H1 (cell line): ENCODE results near the gene ENPP7.

ENCODE experiments used
- BCL11A ChIP-seq, 2 experiments: IDR thresholded peaks; one replicate each; pipeline ENCODE4 v1.6.1; 2011; ENCODE audit warnings: low read depth in 2 of 2, low read length in 2 of 2, mild to moderate bottlenecking in 2 of 2
- BRCA1 ChIP-seq: IDR thresholded peaks from 2 replicates; pipeline ENCODE4 v1.6.1; 2012; ENCODE audit warnings: low read depth, low read length, improper control_type of control experiment
- CEBPB ChIP-seq: IDR thresholded peaks from 2 replicates; pipeline ENCODE4 v1.6.1; 2012; ENCODE audit warnings: low read depth, low read length
- JUN ChIP-seq: IDR thresholded peaks from 2 replicates; pipeline ENCODE4 v1.6.1; 2011; ENCODE audit warnings: low read depth, mild to moderate bottlenecking, improper control_type of control experiment, low read length
- TF ChIP-seq, protein P1 (sequence below), 3 experiments: IDR thresholded peaks; 1 replicate in 2 of 3; 2 replicates in 1 of 3; pipeline versions ENCODE4 v1.5.1 to v1.6.1; 2011; ENCODE audit warnings: low read length in 3 of 3, mild to moderate bottlenecking in 3 of 3, inconsistent platforms in 2 of 3, low read depth in 1 of 3, moderate library complexity in 1 of 3; ENCODE audit not compliant: insufficient read depth in 1 of 3; ENCODE audit errors: control extremely low read depth in 1 of 3

DNA sequence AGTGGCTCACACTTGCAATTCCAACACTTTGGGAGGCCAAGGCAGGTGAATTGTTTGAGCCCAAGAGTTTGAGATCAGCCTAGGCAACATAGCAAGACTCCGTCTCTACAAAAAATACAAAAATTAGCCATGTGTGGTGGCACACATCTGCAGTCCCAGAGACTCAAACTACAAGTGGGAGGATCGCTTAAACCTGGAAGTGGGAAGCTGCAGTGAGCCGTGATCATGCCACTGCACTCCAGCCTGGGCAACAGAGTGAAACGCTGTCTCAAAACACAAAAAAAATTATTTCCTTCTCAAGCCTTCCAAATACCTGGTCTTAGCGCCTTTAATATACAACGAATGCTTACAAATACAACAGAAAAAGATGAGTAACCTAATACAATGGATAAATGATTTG lies 27.5 kb downstream of the ENPP7 start:
- TF ChIP-seq BRCA1 (no peak), JUN (no peak), CEBPB (no peak), BCL11A (IDR thresholded peaks at IDR 0.05; ENCODE audit: low read depth in 2 of 2, low read length in 2 of 2) (no peak)
- TF ChIP-seq, protein P1, sequence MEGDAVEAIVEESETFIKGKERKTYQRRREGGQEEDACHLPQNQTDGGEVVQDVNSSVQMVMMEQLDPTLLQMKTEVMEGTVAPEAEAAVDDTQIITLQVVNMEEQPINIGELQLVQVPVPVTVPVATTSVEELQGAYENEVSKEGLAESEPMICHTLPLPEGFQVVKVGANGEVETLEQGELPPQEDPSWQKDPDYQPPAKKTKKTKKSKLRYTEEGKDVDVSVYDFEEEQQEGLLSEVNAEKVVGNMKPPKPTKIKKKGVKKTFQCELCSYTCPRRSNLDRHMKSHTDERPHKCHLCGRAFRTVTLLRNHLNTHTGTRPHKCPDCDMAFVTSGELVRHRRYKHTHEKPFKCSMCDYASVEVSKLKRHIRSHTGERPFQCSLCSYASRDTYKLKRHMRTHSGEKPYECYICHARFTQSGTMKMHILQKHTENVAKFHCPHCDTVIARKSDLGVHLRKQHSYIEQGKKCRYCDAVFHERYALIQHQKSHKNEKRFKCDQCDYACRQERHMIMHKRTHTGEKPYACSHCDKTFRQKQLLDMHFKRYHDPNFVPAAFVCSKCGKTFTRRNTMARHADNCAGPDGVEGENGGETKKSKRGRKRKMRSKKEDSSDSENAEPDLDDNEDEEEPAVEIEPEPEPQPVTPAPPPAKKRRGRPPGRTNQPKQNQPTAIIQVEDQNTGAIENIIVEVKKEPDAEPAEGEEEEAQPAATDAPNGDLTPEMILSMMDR (IDR thresholded peaks at IDR 0.05; ENCODE audit: control extremely low read depth in 1 of 3, insufficient read depth in 1 of 3, low read depth in 1 of 3, low read length in 3 of 3): no peak
